Activated T-cell treated with anti-CD3 and anti-CD28 coated beads, Interleukin-2, amount 50 U/mL, for 4 hours (primary cell): ENCODE measurements around the gene BOC. TPM values are rescaled to one million over a fixed set of nuclear protein-coding genes. Genes with fewer than 3 reads are reported as not detected.

Source experiments
- ATAC-seq, 2 donors: fragments of 200-7000 bp; cut with Tn5 transposase; one replicate each; pipeline ENCODE4 v1.10.0; 2021
- DNase-seq: peaks from one replicate; pipeline ENCODE4 v3.0.0-alpha.2; 2020
- H3K27me3 Mint-ChIP-seq: one replicate; pipeline ENCODE4 v1.8.0; 2021; ENCODE audit warnings: low read depth, mixed read lengths
- H3K36me3 Mint-ChIP-seq: one replicate; pipeline ENCODE4 v1.8.0; 2022; ENCODE audit warnings: mixed read lengths; ENCODE audit not compliant: insufficient read depth
- H3K4me1 Mint-ChIP-seq: one replicate; pipeline ENCODE4 v1.8.0; 2021; ENCODE audit warnings: low read depth, mixed read lengths
- H3K4me3 Mint-ChIP-seq: one replicate; pipeline ENCODE4 v1.8.0; 2021; ENCODE audit warnings: mild to moderate bottlenecking, moderate library complexity, mixed read lengths
- H3K9me3 Mint-ChIP-seq: one replicate; pipeline ENCODE4 v1.8.0; 2021; ENCODE audit warnings: mixed read lengths
- total RNA-seq, 3 donors: library from RNA; stranded (reverse); gene quantifications; one replicate each; pipeline ENCODE4 v1.2.1, GENCODE V29; 2021

Gene BOC
- total RNA-seq, 3 donors from 2014 or later: 0.18 to 0.35 TPM; not detected in 1

GRCh38 chr3:113177526-113177925, 33.8 kb upstream of the BOC start:
- no peaks in the 10 kb centered on the region for H3K36me3 Mint-ChIP-seq
- no peak for ATAC-seq
- H3K4me3 Mint-ChIP-seq: no peak overlapping the region
- H3K27me3 Mint-ChIP-seq: no peaks in the 10 kb centered on the region
- no peaks in the 10 kb centered on the region for H3K9me3 Mint-ChIP-seq
- H3K4me1 Mint-ChIP-seq: no peaks in the 10 kb centered on the region
- no peak for DNase-seq

DNA sequence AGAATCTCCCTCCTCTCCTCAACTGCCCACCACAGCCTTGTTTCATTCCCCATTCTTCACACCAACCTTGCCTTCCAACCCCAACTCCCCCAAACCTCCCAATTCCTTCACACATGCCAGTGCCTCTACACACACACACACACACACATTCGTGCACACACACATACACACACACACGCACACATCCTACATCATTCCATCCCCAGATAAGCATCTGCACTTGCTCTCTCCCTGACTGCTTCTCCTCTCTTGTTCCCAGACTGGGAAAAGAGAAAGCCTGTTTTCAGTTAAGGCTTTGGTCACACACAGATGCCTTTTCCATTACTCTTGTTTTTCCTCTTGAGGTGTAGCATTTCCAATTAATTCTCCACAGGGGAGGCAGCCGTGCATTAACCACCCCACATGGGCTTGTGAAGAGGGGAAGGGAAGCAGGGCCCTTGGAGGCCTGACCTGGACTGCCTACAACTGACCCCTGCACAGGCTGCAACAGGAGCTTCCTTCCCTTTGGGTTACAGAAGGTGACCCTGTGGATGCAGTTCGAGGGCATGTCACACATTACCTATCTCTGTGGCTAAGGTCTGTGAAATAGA, 32.0 kb upstream of the BOC start:
- no peaks in the 10 kb centered on the region for H3K36me3 Mint-ChIP-seq
- ATAC-seq: no peak
- no peak overlapping the region for H3K4me3 Mint-ChIP-seq
- no peaks in the 10 kb centered on the region for H3K9me3 Mint-ChIP-seq
- peaks cover 4% of the 10 kb centered on the region for H3K27me3 Mint-ChIP-seq
- no peak for DNase-seq
- H3K4me1 Mint-ChIP-seq: no peaks in the 10 kb centered on the region

GRCh38 chr3:113183748-113184661, 27.4 kb upstream of the BOC start:
- Mint-ChIP-seq H3K4me3 (no peak overlapping the region), H3K9me3 (peaks cover 9% of the 10 kb centered on the region), H3K36me3 (no peaks in the 10 kb centered on the region), H3K4me1 (no peaks in the 10 kb centered on the region), H3K27me3 (peaks cover 7% of the 10 kb centered on the region)
- no peak for ATAC-seq
- no peak for DNase-seq

DNA sequence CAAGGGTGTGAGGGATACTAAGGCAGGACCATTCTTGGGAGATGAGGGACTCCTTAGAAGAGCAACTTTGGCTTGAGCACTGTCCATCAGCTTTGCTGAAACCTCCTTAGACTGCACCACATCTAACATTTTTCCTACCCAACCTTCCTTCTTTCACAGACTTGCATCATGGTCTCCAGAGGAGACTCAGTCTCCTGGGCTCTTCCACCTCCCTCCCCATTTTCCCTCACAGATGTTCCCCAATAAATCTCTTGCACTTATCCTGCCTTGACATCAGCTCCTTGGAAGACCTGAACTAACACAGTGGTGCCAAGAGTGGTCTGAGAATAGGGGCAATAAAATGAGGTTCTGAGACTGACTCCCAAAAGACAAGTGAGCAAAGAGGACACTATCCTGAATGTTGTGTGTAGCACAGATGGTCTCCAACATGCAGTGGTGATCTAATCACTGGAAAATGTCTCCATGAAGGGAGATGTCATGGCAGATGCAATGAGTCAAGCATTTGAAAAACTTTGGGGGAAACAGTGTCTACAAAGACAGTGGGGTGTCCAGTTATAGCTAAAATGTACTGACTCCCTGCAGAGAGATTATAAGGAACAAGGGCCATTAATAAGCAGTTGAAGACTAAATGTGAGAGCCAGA, 26.0 kb upstream of the BOC start:
- H3K4me3 Mint-ChIP-seq: no peak overlapping the region
- no peaks in the 10 kb centered on the region for H3K36me3 Mint-ChIP-seq
- H3K4me1 Mint-ChIP-seq: no peaks in the 10 kb centered on the region
- no peak for ATAC-seq
- H3K9me3 Mint-ChIP-seq: peaks cover 9% of the 10 kb centered on the region
- DNase-seq: no peak
- peaks cover 7% of the 10 kb centered on the region for H3K27me3 Mint-ChIP-seq

DNA sequence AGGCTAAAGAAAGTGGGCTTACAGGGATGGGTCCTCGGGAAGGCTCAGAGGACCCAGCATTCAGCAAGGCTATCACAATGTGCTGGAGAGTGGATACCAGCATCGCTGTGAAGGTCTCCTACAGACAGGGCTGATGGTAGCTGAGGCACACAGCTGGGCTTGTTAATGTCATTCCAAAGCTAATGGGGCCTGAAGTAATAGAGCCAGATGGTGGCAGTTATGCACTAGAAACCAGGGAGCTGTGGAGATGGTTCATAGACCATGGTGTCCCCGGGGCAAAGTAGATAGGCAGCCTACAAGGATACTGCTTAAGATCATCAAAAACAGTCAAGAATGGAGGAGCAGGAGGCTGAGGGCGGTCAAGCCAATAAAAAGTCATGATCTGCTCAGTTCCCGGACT, 24.8 kb upstream of the BOC start:
- Mint-ChIP-seq H3K9me3 (peaks cover 9% of the 10 kb centered on the region), H3K36me3 (no peaks in the 10 kb centered on the region)
- no peak for ATAC-seq

GRCh38 chr3:113193288-113193687, 18.1 kb upstream of the BOC start:
- Mint-ChIP-seq H3K4me3 (no peak overlapping the region), H3K4me1 (no peaks in the 10 kb centered on the region), H3K36me3 (no peaks in the 10 kb centered on the region), H3K9me3 (peaks cover 3% of the 10 kb centered on the region), H3K27me3 (no peaks in the 10 kb centered on the region)
- DNase-seq: no peak
- ATAC-seq: no peak

More for the DNA sequence above, 24.8 kb upstream of the BOC start:
- Mint-ChIP-seq H3K4me3 (no peak overlapping the region), H3K27me3 (peaks cover 7% of the 10 kb centered on the region), H3K4me1 (no peaks in the 10 kb centered on the region)
- DNase-seq: no peak

- ATAC-seq (no peak), DNase-seq (no peak)
- Mint-ChIP-seq H3K9me3 (no peaks in the 10 kb centered on the region), H3K36me3 (no peaks in the 10 kb centered on the region), H3K27me3 (peaks cover 2% of the 10 kb centered on the region), H3K4me3 (no peak overlapping the region), H3K4me1 (no peaks in the 10 kb centered on the region)
These were observed 17.6 kb upstream of the BOC start for GRCh38 chr3:113193719-113194118.

- ATAC-seq: no peak
- Mint-ChIP-seq H3K27me3 (peaks cover 6% of the 10 kb centered on the region), H3K4me1 (no peaks in the 10 kb centered on the region), H3K4me3 (no peak overlapping the region), H3K9me3 (no peaks in the 10 kb centered on the region), H3K36me3 (no peaks in the 10 kb centered on the region)
- no peak for DNase-seq
These were observed 16.4 kb upstream of the BOC start for GRCh38 chr3:113194823-113195401.

GRCh38 chr3:113200351-113200750, 11.0 kb upstream of the BOC start:
- Mint-ChIP-seq H3K9me3 (peaks cover 3% of the 10 kb centered on the region), H3K4me1 (no peaks in the 10 kb centered on the region), H3K4me3 (no peak overlapping the region), H3K36me3 (no peaks in the 10 kb centered on the region), H3K27me3 (peaks cover 14% of the 10 kb centered on the region)
- no peak for DNase-seq
- no peak for ATAC-seq

GRCh38 chr3:113200946-113201345, 10.4 kb upstream of the BOC start:
- ATAC-seq: no peak

DNA sequence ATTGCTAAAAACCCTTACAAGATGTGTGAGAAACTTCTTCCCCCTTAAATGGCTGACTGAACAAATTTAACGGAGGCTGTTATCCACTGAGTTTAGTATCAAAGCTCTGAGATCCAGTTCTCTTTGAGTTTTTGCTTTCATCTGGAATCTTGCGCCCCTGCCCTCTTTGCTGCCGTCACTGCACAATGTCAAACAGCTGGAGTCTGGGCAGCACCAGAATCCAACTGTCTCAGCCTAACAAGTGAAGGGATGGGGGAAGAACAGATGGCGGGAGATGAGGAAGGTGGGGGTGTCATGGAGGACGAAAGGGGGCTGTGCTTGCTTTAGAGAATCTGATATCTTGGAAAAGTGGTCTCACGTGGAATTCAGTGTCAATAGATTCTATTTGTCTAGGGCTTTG, 7.0 kb upstream of the BOC start:
- no peaks in the 10 kb centered on the region for H3K4me1 Mint-ChIP-seq
- H3K27me3 Mint-ChIP-seq: peaks cover 30% of the 10 kb centered on the region

More at GRCh38 chr3:113200946-113201345, 10.4 kb upstream of the BOC start:
- no peak for DNase-seq
- Mint-ChIP-seq H3K4me1 (no peaks in the 10 kb centered on the region), H3K36me3 (no peaks in the 10 kb centered on the region), H3K9me3 (peaks cover 3% of the 10 kb centered on the region), H3K4me3 (no peak overlapping the region), H3K27me3 (peaks cover 14% of the 10 kb centered on the region)

GRCh38 chr3:113205481-113205880, 5.9 kb upstream of the BOC start:
- DNase-seq (no peak), ATAC-seq (no peak)
- H3K27me3 Mint-ChIP-seq: peaks cover 41% of the 10 kb centered on the region
- H3K36me3 Mint-ChIP-seq: no peaks in the 10 kb centered on the region
- H3K4me1 Mint-ChIP-seq: no peaks in the 10 kb centered on the region
- H3K4me3 Mint-ChIP-seq: no peak overlapping the region
- peaks cover 3% of the 10 kb centered on the region for H3K9me3 Mint-ChIP-seq

More for the DNA sequence above, 7.0 kb upstream of the BOC start:
- ATAC-seq (no peak), DNase-seq (no peak)
- Mint-ChIP-seq H3K36me3 (no peaks in the 10 kb centered on the region), H3K4me3 (no peak overlapping the region), H3K9me3 (peaks cover 3% of the 10 kb centered on the region)

GRCh38 chr3:113210604-113211329, 590 bp upstream of the BOC start:
- ATAC-seq (no peak), DNase-seq (no peak)
- Mint-ChIP-seq H3K27me3 (peaks cover 65% of the 10 kb centered on the region), H3K36me3 (no peaks in the 10 kb centered on the region), H3K9me3 (no peaks in the 10 kb centered on the region), H3K4me3 (peak overlapping the region; percentile 57), H3K4me1 (peaks cover 11% of the 10 kb centered on the region)
